WTC11 (cell line): ENCODE measurements around the gene USB1.
"Not testable (repeated sequence)": the region's sequence is repeated elsewhere in the genome, so short reads cannot be mapped to it uniquely, and the experiment has no call there.

Experiments used
- NR2C2 ChIP-seq: sonication (generic); formaldehyde crosslinking; IDR thresholded peaks from 2 replicates; pipeline ENCODE4 v1.8.0; 2022; ENCODE audit warnings: mild to moderate bottlenecking, missing genetic modification reagents
- TF ChIP-seq, protein P1 (sequence below): sonication (generic); formaldehyde crosslinking; conservative IDR thresholded peaks from 2 replicates; pipeline ENCODE4 v1.8.1; 2023; ENCODE audit warnings: mild to moderate bottlenecking, low read depth, missing genetic modification reagents, moderate library complexity
- TF ChIP-seq, protein P2 (sequence below): fragments of 200-600 bp; IDR thresholded peaks from 2 replicates; pipeline ENCODE4 v1.8.0; 2022; ENCODE audit warnings: antibody characterized with exemption

DNA sequence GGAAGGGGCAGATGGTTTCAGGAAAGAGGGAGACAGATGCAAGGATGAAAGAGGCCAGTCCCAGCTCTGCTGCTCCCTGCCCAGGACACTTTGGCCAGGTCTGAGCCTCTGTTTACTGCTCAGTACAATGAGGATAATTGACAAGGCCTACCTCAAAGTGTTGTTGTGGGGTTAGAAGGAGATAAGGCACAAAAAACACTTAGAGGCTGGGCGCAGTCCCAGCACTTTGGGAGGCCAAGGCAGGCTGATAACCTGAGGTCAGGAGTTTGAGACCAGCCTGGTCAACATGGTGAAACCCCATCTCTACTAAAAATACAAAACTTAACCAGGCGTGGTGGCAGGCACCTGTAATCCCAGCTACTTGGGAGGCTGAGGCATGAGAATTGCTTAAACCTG is 23.1 kb upstream of the USB1 start:
- TF ChIP-seq, protein P1, sequence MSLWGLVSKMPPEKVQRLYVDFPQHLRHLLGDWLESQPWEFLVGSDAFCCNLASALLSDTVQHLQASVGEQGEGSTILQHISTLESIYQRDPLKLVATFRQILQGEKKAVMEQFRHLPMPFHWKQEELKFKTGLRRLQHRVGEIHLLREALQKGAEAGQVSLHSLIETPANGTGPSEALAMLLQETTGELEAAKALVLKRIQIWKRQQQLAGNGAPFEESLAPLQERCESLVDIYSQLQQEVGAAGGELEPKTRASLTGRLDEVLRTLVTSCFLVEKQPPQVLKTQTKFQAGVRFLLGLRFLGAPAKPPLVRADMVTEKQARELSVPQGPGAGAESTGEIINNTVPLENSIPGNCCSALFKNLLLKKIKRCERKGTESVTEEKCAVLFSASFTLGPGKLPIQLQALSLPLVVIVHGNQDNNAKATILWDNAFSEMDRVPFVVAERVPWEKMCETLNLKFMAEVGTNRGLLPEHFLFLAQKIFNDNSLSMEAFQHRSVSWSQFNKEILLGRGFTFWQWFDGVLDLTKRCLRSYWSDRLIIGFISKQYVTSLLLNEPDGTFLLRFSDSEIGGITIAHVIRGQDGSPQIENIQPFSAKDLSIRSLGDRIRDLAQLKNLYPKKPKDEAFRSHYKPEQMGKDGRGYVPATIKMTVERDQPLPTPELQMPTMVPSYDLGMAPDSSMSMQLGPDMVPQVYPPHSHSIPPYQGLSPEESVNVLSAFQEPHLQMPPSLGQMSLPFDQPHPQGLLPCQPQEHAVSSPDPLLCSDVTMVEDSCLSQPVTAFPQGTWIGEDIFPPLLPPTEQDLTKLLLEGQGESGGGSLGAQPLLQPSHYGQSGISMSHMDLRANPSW (CRISPR knock-in tag) = not testable (repeated sequence)
- TF ChIP-seq, protein P2, sequence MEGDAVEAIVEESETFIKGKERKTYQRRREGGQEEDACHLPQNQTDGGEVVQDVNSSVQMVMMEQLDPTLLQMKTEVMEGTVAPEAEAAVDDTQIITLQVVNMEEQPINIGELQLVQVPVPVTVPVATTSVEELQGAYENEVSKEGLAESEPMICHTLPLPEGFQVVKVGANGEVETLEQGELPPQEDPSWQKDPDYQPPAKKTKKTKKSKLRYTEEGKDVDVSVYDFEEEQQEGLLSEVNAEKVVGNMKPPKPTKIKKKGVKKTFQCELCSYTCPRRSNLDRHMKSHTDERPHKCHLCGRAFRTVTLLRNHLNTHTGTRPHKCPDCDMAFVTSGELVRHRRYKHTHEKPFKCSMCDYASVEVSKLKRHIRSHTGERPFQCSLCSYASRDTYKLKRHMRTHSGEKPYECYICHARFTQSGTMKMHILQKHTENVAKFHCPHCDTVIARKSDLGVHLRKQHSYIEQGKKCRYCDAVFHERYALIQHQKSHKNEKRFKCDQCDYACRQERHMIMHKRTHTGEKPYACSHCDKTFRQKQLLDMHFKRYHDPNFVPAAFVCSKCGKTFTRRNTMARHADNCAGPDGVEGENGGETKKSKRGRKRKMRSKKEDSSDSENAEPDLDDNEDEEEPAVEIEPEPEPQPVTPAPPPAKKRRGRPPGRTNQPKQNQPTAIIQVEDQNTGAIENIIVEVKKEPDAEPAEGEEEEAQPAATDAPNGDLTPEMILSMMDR = not testable (repeated sequence)
- not testable (repeated sequence) for TF ChIP-seq NR2C2 (CRISPR knock-in tag)
